ENCODE results near the gene FOXP1.

FOXP1 gene

DNA sequence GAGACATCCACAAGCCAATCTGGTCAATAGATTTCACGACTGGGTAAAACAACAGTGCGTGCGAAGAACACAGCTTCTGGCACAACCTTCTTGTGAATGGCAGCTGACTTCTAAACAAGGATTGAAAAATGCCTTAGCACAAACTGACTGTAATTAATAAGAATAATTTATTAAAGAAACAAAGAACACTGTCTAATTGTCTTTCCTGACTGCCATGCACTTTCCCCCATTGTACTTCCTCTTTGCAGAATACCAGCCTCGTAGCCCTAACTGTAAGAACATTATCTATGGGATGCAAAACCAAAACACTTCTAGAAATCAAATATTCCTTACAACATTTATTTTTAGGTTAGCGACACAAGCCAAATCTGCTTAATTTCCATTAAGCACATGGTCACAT lies 6.5 kb downstream of the FOXP1 start:
- TF ChIP-seq, protein P1, sequence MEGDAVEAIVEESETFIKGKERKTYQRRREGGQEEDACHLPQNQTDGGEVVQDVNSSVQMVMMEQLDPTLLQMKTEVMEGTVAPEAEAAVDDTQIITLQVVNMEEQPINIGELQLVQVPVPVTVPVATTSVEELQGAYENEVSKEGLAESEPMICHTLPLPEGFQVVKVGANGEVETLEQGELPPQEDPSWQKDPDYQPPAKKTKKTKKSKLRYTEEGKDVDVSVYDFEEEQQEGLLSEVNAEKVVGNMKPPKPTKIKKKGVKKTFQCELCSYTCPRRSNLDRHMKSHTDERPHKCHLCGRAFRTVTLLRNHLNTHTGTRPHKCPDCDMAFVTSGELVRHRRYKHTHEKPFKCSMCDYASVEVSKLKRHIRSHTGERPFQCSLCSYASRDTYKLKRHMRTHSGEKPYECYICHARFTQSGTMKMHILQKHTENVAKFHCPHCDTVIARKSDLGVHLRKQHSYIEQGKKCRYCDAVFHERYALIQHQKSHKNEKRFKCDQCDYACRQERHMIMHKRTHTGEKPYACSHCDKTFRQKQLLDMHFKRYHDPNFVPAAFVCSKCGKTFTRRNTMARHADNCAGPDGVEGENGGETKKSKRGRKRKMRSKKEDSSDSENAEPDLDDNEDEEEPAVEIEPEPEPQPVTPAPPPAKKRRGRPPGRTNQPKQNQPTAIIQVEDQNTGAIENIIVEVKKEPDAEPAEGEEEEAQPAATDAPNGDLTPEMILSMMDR (conservative IDR thresholded peaks at IDR 0.05): no peak

DNA sequence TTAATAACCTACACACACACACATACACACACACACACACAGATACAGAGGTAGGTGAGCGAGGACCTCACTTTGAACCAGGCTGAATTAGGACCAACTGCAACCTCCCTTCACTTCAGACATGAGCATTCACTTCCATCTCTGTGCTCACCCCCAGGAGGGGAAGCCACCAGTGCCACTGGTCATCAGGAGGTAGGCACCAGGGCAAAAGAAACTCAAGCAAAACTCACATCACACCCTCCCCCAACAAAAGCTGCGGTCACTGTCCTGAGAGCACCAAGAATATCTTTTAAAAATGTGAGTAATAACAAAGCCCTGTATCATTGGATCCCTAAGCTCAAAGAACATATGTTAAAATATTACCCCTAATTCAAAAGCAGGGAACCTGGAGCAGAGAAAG lies 8.1 kb downstream of the FOXP1 start:
- no peak overlapping the region for H3K27ac ChIP-seq
- TF ChIP-seq, protein P1 (conservative IDR thresholded peaks at IDR 0.05): no peak

More for the DNA sequence above, 6.5 kb downstream of the FOXP1 start:
- no peak overlapping the region for H3K27ac ChIP-seq

DNA sequence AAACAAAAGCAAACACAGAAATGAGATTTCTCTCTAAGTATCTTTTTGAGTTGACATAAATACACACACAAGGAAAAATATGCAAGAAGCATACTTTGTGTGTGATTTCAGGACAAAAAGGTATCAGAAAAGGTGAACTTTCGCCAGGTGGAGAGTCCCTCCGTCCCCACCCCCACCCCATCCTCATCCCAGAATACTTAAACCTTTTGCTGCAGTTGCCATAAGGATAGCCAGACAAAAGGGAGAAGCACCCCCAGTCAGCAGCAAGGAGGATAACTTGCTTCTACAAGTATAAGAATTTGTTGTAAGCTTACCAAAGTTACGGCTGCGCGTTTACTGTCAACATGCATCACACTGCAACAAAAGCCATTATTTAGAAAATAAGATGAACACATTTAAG lies 10.3 kb downstream of the FOXP1 start:
- TF ChIP-seq, protein P1 (conservative IDR thresholded peaks at IDR 0.05): no peak
- no peak overlapping the region for H3K27ac ChIP-seq

DNA sequence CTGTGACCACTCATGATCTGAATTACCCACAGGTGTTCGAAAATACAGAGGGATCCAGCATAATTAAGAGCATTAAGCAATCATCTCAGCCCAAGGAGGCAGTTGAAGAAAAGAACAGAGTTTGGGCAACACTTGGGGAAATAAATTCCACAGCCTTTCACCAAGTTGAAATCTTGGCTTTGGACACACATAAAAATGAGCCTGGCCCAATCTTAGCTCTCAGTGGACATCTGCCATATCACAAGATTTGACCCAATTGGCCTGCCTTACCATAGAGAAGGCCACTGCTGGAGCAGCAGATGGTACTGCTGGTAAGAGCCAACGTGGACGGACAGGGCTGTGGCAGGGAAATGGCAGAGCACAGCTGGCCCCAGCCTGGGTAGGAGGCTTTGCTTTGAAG lies 13.0 kb downstream of the FOXP1 start:
- no peak overlapping the region for H3K27ac ChIP-seq
- TF ChIP-seq, protein P1 (conservative IDR thresholded peaks at IDR 0.05): no peak

DNA sequence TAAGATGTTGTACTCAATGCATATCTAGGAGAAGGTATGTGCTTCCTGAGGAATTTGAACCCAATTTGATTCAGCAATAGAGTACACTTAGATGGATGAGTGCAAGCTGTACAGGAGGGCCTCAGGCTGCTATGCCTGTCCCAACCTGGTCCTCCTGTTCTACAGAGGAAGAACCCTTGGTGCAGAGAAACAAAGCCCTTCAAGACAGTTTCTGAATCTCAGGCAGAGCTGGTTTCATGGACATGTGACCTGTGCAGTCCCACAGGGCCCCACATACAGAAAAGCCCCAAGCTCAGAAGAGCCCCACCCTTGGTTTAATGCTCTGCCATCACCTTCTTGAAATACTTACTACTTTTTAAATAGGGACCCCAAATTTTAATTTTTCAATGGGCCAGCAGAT lies 15.3 kb downstream of the FOXP1 start:
- TF ChIP-seq, protein P1 (conservative IDR thresholded peaks at IDR 0.05): no peak
- H3K27ac ChIP-seq: no peak overlapping the region

DNA sequence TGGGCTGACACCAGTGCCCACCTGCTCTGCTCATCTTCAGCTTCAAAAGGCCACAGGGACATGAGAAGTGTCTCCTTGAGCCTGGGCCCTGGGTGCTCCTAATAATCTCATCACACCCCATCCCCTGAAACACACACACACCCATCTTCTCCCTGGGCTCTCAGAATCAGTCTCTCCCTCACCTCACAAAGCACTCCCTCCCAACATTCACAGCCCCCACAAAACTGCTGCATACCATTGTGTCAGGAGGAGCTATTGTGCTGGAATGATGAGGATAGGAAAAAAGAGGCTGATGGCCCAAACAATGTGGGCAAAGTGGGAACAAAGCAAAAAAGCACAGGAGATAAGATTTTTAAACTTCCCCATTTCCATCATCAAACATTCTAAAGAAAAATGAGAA lies 16.8 kb downstream of the FOXP1 start:
- TF ChIP-seq, protein P1 (conservative IDR thresholded peaks at IDR 0.05): no peak
- no peak overlapping the region for H3K27ac ChIP-seq

DNA sequence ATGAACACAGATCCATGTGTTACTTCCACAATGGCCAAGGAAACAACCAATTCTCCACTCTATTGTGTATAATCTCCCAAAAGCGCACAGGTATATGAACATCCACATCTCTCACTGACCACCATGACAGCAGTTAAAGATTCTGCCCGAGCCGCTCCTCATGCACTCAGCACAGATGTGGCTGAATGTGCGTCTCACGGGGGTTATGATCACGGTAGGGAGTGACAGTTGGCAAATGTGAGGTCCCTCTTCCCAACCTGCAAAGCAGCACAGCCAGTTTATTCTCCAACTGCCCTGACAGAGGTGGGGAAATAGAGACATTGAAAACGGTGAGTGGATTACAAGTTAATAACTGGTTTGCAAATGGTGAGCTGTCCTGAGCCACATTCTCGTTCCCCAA lies 17.6 kb downstream of the FOXP1 start:
- H3K27ac ChIP-seq: no peak overlapping the region
- TF ChIP-seq, protein P1 (conservative IDR thresholded peaks at IDR 0.05): no peak

DNA sequence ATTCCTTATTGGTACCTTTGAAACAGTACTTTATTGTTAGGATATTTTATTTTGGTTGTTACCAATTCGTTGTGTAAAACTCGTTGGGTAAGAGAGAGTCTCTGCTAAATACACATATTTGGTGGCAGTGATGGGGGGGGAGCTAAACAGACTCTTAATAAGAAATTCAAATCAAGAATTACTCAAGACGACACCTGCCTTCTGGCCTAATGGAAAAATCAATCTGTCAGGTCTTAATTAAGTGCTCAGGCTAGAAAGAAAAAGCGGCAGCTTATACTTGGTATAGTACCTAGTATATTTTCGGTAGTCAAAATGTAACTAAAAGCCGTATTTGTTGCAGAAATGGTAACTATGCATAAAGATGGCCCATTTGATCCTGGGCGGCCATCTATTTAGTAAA lies 18.2 kb downstream of the FOXP1 start:
- H3K27ac ChIP-seq: no peak overlapping the region
- TF ChIP-seq, protein P1 (conservative IDR thresholded peaks at IDR 0.05): no peak

All from VCaP (cell line).